Thymus (tissue), 11 donors: ENCODE measurements around the gene APAF1. TPM values are rescaled to one million over a fixed set of nuclear protein-coding genes. Genes with fewer than 3 reads are reported as not detected.

Experiments used
- DNase-seq, 9 donors: peaks; one replicate each; pipeline ENCODE4 v3.0.0-alpha.2; 2013; ENCODE audit warnings: low spot score in 9 of 9, low read depth in 6 of 9, missing footprints in 1 of 9
- H3K27ac ChIP-seq, 2 donors: one replicate each; pipeline ENCODE4 v1.5.1; 2013; ENCODE audit warnings: control low read depth in 1 of 2, low read depth in 1 of 2, low read length in 1 of 2, mild to moderate bottlenecking in 1 of 2, moderate library complexity in 1 of 2
- H3K27me3 ChIP-seq, 2 donors: one replicate each; pipeline ENCODE4 v1.5.1; 2013; ENCODE audit warnings: low read length in 1 of 2; ENCODE audit not compliant: control insufficient read depth in 2 of 2, insufficient read depth in 1 of 2
- H3K36me3 ChIP-seq, 2 donors: one replicate each; pipeline ENCODE4 v1.5.1; 2013; ENCODE audit warnings: low read length in 1 of 2, mild to moderate bottlenecking in 1 of 2, moderate library complexity in 1 of 2; ENCODE audit not compliant: control insufficient read depth in 2 of 2, insufficient read depth in 2 of 2
- H3K4me1 ChIP-seq, 2 donors: one replicate each; pipeline ENCODE4 v1.5.1; 2013; ENCODE audit warnings: low read length in 2 of 2; ENCODE audit not compliant: control insufficient read depth in 2 of 2, insufficient read depth in 2 of 2
- H3K4me3 ChIP-seq, 2 donors: one replicate each; pipeline ENCODE4 v1.5.1; 2013; ENCODE audit warnings: low read length in 2 of 2, control low read depth in 1 of 2, mild to moderate bottlenecking in 1 of 2
- H3K9me3 ChIP-seq, 2 donors: one replicate each; pipeline ENCODE4 v1.5.1; 2013; ENCODE audit warnings: low read length in 1 of 2, mild to moderate bottlenecking in 1 of 2; ENCODE audit not compliant: control insufficient read depth in 2 of 2, insufficient read depth in 1 of 2
- WGBS: extraction: QIAGEN DNeasy Blood & Tissue Kit; methylation state at CpG from one replicate; pipeline ENCODE4 v1.1.7; 2013; 5-methylcytosine and 5-hydroxymethylcytosine counted together
- polyA plus RNA-seq: library from polyadenylated mRNA; stranded (reverse); fragments of 200-250 nt; gene quantifications from one replicate; pipeline ENCODE4 v1.2.3, GENCODE V29; 2013
- total RNA-seq: library from RNA; stranded (reverse); fragments of 120-200 nt; gene quantifications from one replicate; pipeline ENCODE4 v1.2.4, GENCODE V29; 2013
- donor health status: healthy.

The APAF1 gene
- total and polyA plus RNA-seq, 2 donors: 10.5 to 14.2 TPM

GRCh38 chr12:98736352-98737321 lies 91.5 kb downstream of the APAF1 start:
- no peaks in the 10 kb centered on the region for H3K4me1 ChIP-seq
- no peak overlapping the region for H3K4me3 ChIP-seq
- no peak for DNase-seq
- H3K27me3 ChIP-seq: peaks cover 0 to 10% of the 10 kb centered on the region in 2 donors
- 97% methylated on average over 10 of the region's 10 CpGs for WGBS
- peaks cover 0 to 6% of the 10 kb centered on the region in 2 donors for H3K36me3 ChIP-seq
- H3K27ac ChIP-seq: no peak overlapping the region
- no peaks in the 10 kb centered on the region for H3K9me3 ChIP-seq

GRCh38 chr12:98737322-98737712 lies 92.2 kb downstream of the APAF1 start:
- peaks cover 0 to 6% of the 10 kb centered on the region in 2 donors for H3K36me3 ChIP-seq
- DNase-seq: no peak
- WGBS: 95% methylated on average over 4 of the region's 4 CpGs

GRCh38 chr12:98738002-98738401 lies 92.9 kb downstream of the APAF1 start:
- no peak for DNase-seq
- Histone ChIP-seq H3K27me3 (peaks cover 0 to 21% of the 10 kb centered on the region in 2 donors), H3K27ac (no peak overlapping the region), H3K4me3 (no peak overlapping the region), H3K36me3 (peaks cover 0 to 6% of the 10 kb centered on the region in 2 donors), H3K4me1 (no peaks in the 10 kb centered on the region), H3K9me3 (no peaks in the 10 kb centered on the region)
- WGBS: 92% methylated on average over 3 of the region's 3 CpGs

More at GRCh38 chr12:98737322-98737712, 92.2 kb downstream of the APAF1 start:
- Histone ChIP-seq H3K4me3 (no peak overlapping the region), H3K27ac (no peak overlapping the region), H3K9me3 (no peaks in the 10 kb centered on the region), H3K4me1 (no peaks in the 10 kb centered on the region), H3K27me3 (peaks cover 0 to 16% of the 10 kb centered on the region in 2 donors)

- H3K9me3 ChIP-seq: no peaks in the 10 kb centered on the region
- no peak overlapping the region for H3K4me3 ChIP-seq
- no peak for DNase-seq
- peaks cover 0 to 26% of the 10 kb centered on the region in 2 donors for H3K27me3 ChIP-seq
- H3K27ac ChIP-seq: no peak overlapping the region
- no peaks in the 10 kb centered on the region for H3K4me1 ChIP-seq
- H3K36me3 ChIP-seq: peaks cover 0 to 6% of the 10 kb centered on the region in 2 donors
- WGBS: 96% methylated on average over 2 of the region's 2 CpGs
These were observed 93.4 kb downstream of the APAF1 start for GRCh38 chr12:98738539-98738938.

GRCh38 chr12:98740751-98741150 lies 95.7 kb downstream of the APAF1 start:
- no peak overlapping the region for H3K27ac ChIP-seq
- 85% methylated on average over 1 of the region's 1 CpG for WGBS
- H3K9me3 ChIP-seq: no peaks in the 10 kb centered on the region
- H3K4me1 ChIP-seq: peaks cover 0 to 2% of the 10 kb centered on the region in 2 donors
- peaks cover 6 to 42% of the 10 kb centered on the region in 2 donors for H3K27me3 ChIP-seq
- no peak for DNase-seq
- H3K36me3 ChIP-seq: peaks cover 0 to 5% of the 10 kb centered on the region in 2 donors
- no peak overlapping the region for H3K4me3 ChIP-seq

- peaks cover 0 to under 1% of the 10 kb centered on the region in 2 donors for H3K36me3 ChIP-seq
- H3K9me3 ChIP-seq: no peaks in the 10 kb centered on the region
- no peak overlapping the region for H3K27ac ChIP-seq
- no peak for DNase-seq
- peaks cover 8 to 47% of the 10 kb centered on the region in 2 donors for H3K27me3 ChIP-seq
- no peak overlapping the region for H3K4me3 ChIP-seq
- peaks cover 0 to 4% of the 10 kb centered on the region in 2 donors for H3K4me1 ChIP-seq
- WGBS: 95% methylated on average over 4 of the region's 4 CpGs
These were observed 96.1 kb downstream of the APAF1 start for GRCh38 chr12:98741196-98741555.

GRCh38 chr12:98741556-98742265 lies 96.6 kb downstream of the APAF1 start:
- 68% methylated on average over 12 of the region's 12 CpGs for WGBS
- Histone ChIP-seq H3K4me3 (no peak overlapping the region), H3K9me3 (no peaks in the 10 kb centered on the region), H3K27ac (no peak overlapping the region), H3K4me1 (peaks cover 0 to 4% of the 10 kb centered on the region in 2 donors), H3K36me3 (no peaks in the 10 kb centered on the region), H3K27me3 (peaks cover 13 to 52% of the 10 kb centered on the region in 2 donors)
- no peak for DNase-seq

- H3K27ac ChIP-seq: no peak overlapping the region
- peaks cover 13 to 59% of the 10 kb centered on the region in 2 donors for H3K27me3 ChIP-seq
- no peak overlapping the region for H3K4me3 ChIP-seq
- no peaks in the 10 kb centered on the region for H3K36me3 ChIP-seq
- peaks cover 0 to 4% of the 10 kb centered on the region in 2 donors for H3K4me1 ChIP-seq
- 19% methylated on average over 4 of the region's 4 CpGs for WGBS
- no peaks in the 10 kb centered on the region for H3K9me3 ChIP-seq
- DNase-seq: no peak
These were observed 98.4 kb downstream of the APAF1 start for GRCh38 chr12:98743362-98743953.
